OCI-LY1 (cell line): ENCODE data around the gene TACR2.

Source experiments
- EZH2 ChIP-seq: fragments of 200-600 bp; sonication (generic), shearing (Covaris generic); IDR thresholded peaks from 2 replicates; pipeline ENCODE4 v1.8.0; 2017; ENCODE audit warnings: borderline replicate concordance, mixed run types, mild to moderate bottlenecking, antibody characterized with exemption, low read length, moderate library complexity, mixed read lengths
- TF ChIP-seq, protein P1 (sequence below): fragments of 200-600 bp; sonication (generic), shearing (Covaris generic); IDR thresholded peaks from 2 replicates; pipeline ENCODE4 v1.5.1; 2017; ENCODE audit warnings: mild to moderate bottlenecking, antibody characterized with exemption, low read length, moderate library complexity, mixed read lengths

DNA sequence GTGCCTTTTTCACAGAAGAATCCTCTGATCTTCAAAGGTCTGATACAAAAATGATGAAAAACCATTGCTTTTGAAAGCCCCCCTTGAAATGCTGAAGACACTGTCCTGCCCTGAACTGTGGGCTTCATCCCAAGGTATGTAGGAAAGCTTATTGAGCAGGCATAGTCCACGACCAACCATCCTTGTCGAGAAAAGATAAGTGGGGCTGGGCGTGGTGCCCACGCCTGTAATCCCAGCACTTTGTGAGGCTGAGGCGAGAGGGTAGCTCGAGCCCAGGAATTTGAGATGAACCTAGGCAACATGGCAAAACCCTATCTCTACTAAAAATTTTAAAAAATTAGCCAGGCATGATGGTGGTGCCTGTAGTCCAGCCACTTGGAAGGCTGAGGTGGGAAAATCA, 25.6 kb downstream of the TACR2 start:
- TF ChIP-seq, protein P1, sequence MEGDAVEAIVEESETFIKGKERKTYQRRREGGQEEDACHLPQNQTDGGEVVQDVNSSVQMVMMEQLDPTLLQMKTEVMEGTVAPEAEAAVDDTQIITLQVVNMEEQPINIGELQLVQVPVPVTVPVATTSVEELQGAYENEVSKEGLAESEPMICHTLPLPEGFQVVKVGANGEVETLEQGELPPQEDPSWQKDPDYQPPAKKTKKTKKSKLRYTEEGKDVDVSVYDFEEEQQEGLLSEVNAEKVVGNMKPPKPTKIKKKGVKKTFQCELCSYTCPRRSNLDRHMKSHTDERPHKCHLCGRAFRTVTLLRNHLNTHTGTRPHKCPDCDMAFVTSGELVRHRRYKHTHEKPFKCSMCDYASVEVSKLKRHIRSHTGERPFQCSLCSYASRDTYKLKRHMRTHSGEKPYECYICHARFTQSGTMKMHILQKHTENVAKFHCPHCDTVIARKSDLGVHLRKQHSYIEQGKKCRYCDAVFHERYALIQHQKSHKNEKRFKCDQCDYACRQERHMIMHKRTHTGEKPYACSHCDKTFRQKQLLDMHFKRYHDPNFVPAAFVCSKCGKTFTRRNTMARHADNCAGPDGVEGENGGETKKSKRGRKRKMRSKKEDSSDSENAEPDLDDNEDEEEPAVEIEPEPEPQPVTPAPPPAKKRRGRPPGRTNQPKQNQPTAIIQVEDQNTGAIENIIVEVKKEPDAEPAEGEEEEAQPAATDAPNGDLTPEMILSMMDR, result no peak
- no peak for TF ChIP-seq EZH2
